ENCODE results near the gene SCRN1. TPM values are rescaled to one million over a fixed set of nuclear protein-coding genes. Genes with fewer than 3 reads are reported as not detected.

The SCRN1 gene
- total and polyA plus RNA-seq, 9 donors = 23.4 to 84.0 (median 63.3) TPM

GRCh38 chr7:29971566-29972314 lies 17.9 kb downstream of the SCRN1 start:
- no peaks in the 10 kb centered on the region for H3K27me3 ChIP-seq
- H3K9me3 ChIP-seq = no peaks in the 10 kb centered on the region
- intact Hi-C loops (cut with DNase I) = no loop called here
- no peaks in the 10 kb centered on the region for H3K36me3 ChIP-seq
- WGBS, 3 donors = 44 to 47% (median 47%) methylated on average over 5 of the region's 5 CpGs
- H3K4me3 ChIP-seq = no peak overlapping the region
- no peak for DNase-seq
- TF ChIP-seq, protein P1, sequence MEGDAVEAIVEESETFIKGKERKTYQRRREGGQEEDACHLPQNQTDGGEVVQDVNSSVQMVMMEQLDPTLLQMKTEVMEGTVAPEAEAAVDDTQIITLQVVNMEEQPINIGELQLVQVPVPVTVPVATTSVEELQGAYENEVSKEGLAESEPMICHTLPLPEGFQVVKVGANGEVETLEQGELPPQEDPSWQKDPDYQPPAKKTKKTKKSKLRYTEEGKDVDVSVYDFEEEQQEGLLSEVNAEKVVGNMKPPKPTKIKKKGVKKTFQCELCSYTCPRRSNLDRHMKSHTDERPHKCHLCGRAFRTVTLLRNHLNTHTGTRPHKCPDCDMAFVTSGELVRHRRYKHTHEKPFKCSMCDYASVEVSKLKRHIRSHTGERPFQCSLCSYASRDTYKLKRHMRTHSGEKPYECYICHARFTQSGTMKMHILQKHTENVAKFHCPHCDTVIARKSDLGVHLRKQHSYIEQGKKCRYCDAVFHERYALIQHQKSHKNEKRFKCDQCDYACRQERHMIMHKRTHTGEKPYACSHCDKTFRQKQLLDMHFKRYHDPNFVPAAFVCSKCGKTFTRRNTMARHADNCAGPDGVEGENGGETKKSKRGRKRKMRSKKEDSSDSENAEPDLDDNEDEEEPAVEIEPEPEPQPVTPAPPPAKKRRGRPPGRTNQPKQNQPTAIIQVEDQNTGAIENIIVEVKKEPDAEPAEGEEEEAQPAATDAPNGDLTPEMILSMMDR (IDR thresholded peaks at IDR 0.05) = no peak
- TF ChIP-seq EP300 (IDR thresholded peaks at IDR 0.05) (no peak), POLR2A (IDR thresholded peaks at IDR 0.05) (no peak)
- peaks cover 6% of the 10 kb centered on the region for H3K4me1 ChIP-seq (ENCODE audit: insufficient read depth)
- no peak overlapping the region for H3K27ac ChIP-seq

- Histone ChIP-seq H3K27ac (no peak overlapping the region), H3K4me3 (no peak overlapping the region), H3K27me3 (no peaks in the 10 kb centered on the region), H3K9me3 (no peaks in the 10 kb centered on the region), H3K4me1 (ENCODE audit: insufficient read depth) (peaks cover 5% of the 10 kb centered on the region), H3K36me3 (no peaks in the 10 kb centered on the region)
- DNase-seq = no peak
- intact Hi-C loops (cut with DNase I) = no loop called here
- 82 to 92% (median 84%) methylated on average over 1 of the region's 1 CpG for WGBS, 3 donors
- TF ChIP-seq POLR2A (IDR thresholded peaks at IDR 0.05) = no peak
- no peak for TF ChIP-seq EP300 (IDR thresholded peaks at IDR 0.05)
- TF ChIP-seq, protein P1 (IDR thresholded peaks at IDR 0.05) = no peak
These were observed 19.4 kb downstream of the SCRN1 start for GRCh38 chr7:29970158-29970557.

DNA sequence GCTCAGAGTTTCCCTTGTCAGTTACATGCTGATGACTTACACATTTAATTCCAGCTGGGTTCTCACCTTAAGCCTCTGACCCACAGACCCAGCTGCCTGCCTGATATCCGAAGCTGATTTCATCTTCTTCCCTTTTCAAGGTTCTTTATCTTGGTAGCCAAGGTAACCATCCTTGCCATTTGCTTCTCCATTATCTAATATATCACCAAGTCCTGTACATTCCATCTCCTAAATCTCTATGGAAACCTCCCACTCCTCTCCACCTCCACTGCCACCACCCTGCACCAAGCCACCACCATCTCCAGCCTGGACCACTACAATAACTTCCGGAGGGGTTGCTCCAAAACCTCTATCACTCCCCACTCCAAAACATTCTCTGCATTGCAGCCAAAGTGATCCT lies 19.9 kb downstream of the SCRN1 start:
- Histone ChIP-seq H3K36me3 (no peaks in the 10 kb centered on the region), H3K4me3 (no peak overlapping the region), H3K4me1 (ENCODE audit: insufficient read depth) (peaks cover 5% of the 10 kb centered on the region), H3K27ac (no peak overlapping the region), H3K9me3 (no peaks in the 10 kb centered on the region), H3K27me3 (no peaks in the 10 kb centered on the region)
- intact Hi-C loops (cut with DNase I) = no loop called here
- WGBS, 3 donors = 72 to 83% (median 78%) methylated on average over 2 of the region's 2 CpGs
- TF ChIP-seq POLR2A (IDR thresholded peaks at IDR 0.05) = no peak
- TF ChIP-seq, protein P1 (IDR thresholded peaks at IDR 0.05) = no peak
- no peak for DNase-seq

DNA sequence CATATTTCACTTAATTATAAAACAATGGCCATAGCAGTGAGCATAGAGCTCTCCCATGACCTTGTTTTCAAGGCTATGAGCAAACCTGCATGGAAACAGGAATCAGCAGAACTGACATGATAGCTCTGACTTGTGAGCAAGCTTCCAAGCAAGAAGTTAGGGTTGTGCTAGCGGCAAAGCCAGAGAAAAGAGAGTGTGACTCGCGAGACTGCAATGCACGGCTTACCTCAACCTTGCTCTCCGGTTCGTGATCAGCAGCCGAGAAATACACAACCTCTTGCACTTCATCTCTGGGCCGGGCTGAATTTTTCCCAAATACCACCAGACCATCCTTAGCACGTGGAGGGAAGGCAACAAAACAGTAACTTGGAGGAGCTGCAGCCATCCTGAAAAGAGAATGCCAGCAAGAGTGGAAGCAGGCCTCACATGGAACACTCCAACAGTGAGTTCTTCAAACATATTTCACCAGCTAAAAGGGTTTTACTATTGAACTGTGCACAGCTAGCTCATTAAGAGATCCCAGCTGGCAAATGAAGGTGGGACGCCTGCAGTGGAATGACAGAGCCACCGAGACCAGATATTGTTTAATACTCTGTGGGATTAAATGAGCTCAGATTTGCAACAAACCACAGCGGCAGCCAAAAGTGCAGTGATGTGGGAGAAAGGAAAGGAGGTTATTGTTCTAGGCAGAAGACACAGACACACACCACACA lies 20.8 kb downstream of the SCRN1 start:
- no peak for TF ChIP-seq POLR2A (IDR thresholded peaks at IDR 0.05)
- TF ChIP-seq, protein P1 (IDR thresholded peaks at IDR 0.05) = no peak
- no peak for TF ChIP-seq EP300 (IDR thresholded peaks at IDR 0.05)
- Histone ChIP-seq H3K36me3 (no peaks in the 10 kb centered on the region), H3K9me3 (no peaks in the 10 kb centered on the region), H3K4me1 (ENCODE audit: insufficient read depth) (peaks cover 5% of the 10 kb centered on the region), H3K4me3 (no peak overlapping the region), H3K27ac (no peak overlapping the region), H3K27me3 (no peaks in the 10 kb centered on the region)
- DNase-seq = no peak
- 61 to 72% (median 64%) methylated on average over 12 of the region's 12 CpGs for WGBS, 3 donors
- intact Hi-C loops (cut with DNase I) = no loop called here

Measured in ovary (tissue), 9 donors.